ENCODE results near the gene EMID1. TPM values are rescaled to one million over a fixed set of nuclear protein-coding genes. Genes with fewer than 3 reads are reported as not detected.
"Not testable (repeated sequence)": the region's sequence is repeated elsewhere in the genome, so short reads cannot be mapped to it uniquely, and the experiment has no call there.

EMID1 gene
- total RNA-seq, 1 experiment from 2014 or later, result not detected

DNA sequence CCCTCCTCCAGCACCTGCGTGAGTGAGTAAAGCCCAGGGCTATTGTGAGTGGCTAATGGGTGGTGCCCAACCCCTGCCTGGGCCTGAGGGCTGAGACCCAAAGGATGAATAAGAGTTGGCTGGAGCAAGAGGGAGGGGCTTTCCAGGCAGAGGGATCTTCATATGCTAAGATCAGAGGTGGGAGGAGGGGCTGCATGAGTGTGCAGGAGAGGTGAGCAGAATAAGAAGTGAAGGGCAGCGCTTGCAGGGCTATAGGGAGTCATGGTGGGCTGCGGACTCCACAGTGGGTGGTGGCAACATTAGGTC lies 3.9 kb downstream of the EMID1 start:
- DNase-seq (ENCODE audit: low read depth), result no peak

DNA sequence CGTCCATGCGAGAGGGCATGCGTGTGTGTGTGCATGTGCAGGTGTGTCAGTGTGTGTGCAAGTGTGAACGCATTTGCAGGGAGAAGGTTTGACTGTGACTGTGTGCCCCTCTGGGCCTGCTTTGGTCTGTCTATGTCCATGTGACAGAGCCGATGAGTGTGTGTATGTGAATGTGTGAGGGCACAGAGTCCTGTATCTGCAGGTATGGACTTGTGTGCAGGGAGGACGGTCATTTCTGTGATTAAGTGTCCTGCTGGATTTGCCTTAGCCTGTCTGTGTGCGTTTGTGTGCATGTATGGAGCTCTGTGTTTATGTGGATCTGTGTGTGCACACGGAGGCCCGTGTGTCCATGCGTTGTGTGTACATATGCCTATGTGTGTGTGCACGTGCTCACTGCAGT lies 5.4 kb downstream of the EMID1 start:
- DNase-seq (ENCODE audit: low read depth), result no peak

DNA sequence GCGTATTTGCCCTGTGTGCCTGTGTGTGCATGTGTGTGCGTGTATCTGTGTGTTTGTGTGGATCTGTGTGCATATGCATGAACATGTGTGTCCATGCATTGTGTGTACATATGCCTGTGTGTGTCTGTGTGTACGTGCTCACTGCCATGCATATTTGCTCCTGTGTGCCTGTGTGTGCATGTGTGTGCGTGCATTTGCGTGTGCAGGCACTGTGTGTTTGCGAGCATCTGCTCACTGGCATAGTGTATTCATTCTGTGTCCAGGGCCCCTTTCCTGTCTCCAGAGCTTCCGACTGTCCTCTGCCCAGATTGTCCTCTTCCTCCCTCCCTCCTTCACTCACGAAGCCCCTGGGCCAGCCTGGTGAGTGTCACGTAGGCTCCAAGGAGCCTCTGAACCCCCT lies 5.8 kb downstream of the EMID1 start:
- DNase-seq (ENCODE audit: low read depth), result no peak

DNA sequence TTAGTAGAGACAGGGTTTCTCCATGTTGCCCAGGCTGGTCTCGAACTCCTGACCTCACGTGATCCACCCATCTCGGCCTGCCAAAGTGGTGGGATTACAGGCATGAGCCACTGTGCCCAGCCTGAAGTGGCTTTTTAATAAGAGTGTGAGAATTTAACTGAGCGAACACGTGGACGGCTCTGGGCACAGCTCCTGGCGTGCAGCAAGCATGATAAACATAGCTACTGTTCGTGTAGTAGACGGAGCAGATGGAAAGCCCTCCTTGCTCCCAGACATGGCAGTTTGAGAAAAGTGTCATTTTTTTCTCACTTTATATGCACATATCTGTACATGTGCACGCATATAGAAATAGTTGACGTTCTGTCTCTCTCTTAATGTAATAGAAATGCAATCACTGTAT lies 7.0 kb downstream of the EMID1 start:
- DNase-seq (ENCODE audit: low read depth), result no peak

DNA sequence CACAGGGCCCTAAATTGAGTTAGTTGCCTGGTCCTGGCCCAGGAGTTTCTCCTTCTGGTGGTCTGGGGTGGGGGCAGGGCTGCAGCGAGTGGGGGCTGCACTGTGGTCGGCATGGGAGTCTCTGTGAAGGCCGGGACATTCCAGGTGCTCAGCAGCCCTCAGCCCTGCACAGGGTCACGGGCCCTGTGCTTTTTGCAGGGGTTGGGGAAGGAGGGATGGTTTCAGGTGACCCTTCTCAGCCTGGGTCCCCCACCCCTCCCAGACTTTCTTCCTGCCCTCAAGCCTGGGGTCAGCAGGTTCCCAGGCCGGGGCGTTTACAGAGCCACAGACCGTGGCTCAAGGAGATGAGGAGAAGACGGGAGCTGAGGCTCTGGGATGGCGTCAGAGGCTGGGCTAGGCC lies 7.8 kb downstream of the EMID1 start:
- no peak for DNase-seq (ENCODE audit: low read depth)

DNA sequence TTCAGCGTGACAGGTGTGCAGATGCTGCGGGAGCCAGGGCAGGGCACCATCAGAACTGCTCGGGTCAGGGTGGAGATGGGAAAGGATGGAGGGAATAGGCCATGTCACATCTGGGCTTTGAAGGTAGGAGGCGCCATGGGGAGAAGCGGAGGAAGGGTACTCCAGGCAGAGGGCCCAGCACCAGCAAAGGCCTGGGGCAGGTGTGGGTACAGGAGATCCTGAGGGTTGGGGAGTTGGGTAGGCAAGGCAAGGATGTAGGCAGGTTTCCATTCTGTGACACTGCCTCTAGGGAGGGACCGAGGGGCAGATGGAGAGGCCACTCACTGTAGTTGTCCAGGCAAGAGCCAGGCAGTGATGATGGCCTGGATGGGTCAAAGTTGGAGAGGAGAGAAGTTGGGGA lies 8.5 kb downstream of the EMID1 start:
- no peak for DNase-seq (ENCODE audit: low read depth)

DNA sequence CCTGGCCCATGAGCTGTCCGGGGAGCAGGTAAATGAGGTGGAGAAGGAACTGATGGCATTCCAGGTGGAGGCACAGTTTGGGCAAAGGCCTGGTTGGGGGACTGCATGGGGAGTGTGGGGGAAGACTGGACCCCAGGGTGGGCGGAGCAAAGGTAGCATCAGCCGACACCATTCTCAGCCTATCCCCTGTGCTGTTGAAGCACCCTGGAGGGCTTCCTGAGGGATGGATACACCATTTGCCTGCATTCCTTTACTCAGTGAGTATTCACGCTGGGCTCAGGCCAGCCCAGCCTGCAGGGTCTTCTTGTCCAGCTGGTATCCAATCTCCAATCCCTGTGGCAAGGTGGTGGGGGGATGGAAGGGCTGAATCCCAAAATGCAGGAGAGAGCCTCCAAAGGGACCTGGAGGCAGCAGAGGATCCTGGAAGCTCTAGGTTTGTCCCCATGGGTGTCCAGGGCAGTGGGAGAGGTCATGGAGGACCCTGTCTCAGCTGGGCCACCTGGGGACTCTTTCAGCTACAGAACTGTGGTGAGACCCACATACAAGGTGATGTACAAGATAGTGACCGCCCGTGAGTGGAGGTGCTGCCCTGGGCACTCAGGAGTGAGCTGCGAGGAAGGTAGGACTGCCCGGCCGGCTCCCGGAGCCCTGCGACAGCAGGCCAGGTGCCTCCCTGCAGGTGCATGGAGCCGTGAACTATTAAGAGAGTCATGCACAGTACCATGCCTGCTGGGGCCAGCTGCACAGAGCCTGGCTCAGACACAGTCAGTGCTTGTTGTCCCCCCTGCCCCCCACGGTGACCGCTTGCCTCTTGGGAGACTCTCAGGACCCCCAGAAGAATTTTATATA lies 9.5 kb downstream of the EMID1 start:
- no peak for DNase-seq (ENCODE audit: low read depth)

DNA sequence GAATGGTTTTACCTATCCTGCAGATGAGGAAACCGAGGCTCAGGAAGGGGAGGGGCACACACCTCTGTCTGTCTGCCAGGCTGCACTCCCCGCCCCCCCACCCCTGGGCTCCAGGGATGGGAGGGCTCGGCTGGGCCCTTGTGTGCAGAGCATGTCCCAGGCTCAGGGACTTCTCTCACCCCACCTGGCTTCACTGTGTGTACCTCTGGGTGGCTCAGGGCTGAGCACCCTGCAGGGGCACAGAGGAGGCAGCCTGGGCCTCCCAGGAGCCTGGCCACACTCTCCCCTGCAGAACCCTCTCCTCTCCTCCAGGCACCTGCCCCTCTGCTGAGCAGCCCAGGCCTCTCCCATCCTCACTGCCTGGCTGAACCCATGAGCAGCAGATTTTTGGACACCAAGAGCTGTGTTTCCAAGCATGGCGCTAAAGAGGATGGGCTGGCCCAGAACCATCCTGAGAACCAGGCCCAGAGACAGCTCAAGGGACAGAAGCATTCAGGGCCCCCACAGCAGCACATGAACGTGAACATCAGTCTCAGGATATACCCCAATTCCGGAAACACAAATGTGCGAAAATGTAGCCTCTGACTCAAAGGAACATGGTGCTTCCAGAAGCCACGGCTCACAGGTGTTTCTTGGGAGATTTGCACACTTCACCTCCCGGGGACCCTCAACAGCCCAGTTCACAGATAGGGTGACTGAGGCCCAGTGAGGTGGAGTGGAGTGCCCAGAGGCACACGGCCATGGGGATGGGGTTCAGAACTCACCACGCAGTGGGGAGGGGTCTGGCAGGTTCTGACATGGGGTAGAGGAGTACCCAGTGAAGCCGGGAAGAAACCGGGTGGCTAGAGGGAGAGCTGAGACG lies 10.5 kb downstream of the EMID1 start:
- DNase-seq (ENCODE audit: low read depth), result no peak

DNA sequence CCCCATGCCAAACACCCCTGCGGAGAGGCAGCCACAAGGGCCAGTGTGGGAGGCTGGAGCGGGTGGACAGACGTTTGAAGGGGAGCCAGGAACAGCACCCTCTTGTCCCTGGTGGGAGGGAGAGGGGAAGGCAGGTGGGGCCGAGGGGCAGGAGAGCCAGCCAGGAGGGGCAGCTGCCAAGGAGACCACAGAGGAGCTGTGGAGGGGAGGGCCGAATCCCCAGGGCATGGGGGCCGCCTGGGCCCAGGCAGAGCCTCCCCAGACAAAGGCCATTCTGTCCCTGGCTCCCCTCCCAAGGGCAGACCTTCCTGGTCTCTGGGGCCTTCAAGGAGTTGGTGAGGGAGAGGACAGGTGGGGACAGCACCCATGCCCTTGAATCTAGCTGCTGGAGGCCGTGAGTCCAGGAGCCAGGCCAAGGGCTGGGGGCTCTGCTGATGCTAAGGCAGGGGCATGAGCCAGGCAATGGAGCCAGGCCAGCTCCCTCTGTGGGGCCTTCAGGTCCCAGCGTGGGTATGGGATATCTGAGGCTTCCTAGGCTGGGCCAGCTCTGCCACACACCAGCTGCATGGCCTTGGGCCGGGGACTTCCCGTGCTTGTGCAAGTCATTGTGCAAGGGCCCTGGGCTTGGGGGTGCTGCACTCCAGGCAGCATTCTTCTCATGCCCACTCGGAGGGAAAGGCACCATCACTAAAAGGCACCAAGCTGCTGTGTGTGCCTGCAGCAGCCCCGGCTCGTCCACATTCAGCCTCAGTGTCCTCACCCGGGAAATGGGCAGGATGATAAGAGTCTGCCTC lies 11.4 kb downstream of the EMID1 start:
- DNase-seq (ENCODE audit: low read depth), result no peak

DNA sequence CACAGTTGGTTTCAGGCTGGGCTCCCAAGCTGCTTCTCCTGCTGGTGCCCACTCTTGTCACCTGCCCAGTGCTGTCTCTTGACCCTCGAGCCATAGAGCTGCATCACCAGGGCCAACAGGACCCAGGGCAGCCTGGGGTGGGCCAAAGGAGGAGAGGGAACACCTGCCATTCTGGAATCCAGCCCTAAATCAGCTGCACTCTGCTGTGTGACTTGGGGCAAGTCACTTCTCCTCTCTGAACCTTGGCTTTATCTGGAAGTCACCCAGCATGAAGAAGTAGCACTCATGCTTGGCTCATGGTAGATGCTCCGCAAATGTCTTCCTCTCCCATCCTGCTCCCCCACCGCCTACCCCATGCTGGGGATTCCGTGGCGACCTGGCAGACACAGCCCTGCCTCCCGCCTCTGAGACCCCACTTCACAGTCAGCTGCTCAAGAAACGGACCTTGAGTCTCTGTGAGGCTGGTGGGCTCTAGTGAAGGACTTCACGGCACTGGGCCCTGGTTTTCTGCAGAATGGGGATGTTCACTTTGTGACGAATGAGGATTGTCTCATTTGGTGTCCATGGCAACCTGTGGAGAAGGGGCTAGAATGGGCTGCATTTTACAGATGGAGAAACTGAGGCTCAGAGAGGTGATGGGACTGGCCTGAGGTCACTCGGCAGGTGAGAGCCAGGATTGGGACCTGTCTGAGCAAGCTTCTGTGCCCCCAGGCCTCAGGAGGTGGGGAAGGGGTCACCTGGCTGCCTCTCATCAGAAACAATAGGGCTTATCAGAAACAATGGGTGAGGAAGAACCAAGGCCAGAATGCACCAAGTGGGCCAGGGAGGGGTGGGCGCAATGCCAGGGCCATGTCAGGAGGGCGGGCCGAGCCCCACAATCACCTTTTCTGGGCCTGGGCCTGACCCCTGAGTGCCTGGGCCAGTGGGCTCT lies 12.4 kb downstream of the EMID1 start:
- DNase-seq (ENCODE audit: low read depth), result no peak

DNA sequence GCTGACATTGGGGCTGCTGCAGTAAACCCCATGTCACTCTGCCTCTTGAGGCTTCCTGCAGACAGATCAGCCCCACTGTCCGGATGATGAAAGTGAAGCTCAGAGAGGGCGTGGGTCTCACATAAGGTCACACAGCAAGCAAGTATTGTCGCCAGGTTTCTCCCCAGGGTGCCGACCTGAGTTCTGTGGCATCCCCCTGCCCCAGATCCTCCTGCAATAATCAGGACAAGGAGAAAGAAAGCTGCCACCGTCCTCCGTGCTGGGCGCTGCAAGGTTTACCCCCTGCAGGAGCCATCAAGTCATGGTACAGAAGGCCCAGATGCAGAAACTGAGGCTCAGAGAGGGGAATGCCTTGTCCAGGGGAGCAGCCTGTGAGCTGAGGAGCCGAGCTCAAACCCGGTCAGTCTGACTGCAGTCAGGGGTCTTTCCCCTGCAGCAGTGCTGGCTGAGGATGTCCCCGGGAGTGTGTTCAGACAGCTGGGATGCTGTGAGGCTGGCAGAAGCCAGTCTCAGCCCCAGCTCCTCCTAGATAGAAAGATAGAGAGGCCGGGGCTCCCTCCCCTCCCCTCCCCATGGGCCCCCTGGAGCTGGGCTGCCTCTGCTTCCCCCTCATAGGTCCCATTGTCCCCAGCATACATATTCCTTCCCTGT lies 13.2 kb downstream of the EMID1 start:
- DNase-seq (ENCODE audit: low read depth), result no peak

DNA sequence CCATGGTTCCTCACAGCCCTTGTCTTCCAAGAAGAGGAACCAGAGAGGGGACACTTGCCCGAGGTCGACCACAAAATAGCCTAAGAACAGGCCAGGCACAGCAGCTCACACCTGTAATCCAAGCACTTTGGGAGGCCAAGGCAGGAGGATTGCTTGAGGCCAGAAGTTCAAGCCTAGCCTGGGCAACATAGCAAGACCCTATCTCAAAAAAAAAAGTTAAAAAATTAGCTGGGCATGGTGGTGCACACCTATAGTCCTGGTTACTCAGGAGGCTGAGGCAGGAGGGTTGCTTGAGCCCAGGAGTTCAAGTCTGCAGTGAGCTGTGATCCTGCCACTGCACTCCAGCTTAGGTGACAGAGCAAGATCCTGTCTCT lies 13.7 kb downstream of the EMID1 start:
- not testable (repeated sequence) for DNase-seq (ENCODE audit: low read depth)

DNA sequence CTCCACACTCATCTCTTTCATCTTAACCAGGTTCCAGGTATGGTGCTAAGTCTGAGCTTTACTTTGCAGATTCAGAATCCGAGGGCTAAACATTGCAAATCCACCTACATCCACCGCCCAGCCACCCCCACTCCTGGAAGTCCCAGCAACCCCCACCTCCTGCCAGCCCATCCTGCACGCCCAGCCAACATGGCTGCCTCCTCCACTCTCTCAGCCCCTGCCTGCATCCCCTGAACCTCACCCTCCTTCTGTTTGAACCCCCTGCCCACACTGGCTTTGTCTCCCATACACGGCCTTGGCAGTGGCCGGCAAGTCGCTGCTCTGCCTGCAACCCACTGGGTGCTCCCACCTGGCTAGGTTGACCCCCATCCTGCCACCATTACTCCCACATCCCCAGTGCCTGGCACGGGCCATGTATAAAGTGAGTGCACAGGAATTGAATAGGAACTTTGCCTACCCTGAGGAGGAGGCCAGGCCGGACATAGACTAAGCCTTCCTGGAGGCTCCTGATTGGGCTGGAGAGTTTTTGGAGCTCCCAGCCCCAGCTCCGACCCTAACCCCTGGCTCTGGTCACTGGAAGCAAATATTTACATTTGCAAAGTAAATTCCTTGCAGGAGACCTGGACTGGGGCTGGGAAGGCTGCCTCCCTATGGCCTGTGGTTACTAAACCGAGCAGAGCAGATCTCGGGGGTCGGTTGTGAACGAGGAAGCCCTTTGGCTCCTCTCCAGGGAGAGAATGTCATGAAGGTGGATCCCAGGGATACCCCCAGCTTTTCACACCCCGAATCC lies 14.4 kb downstream of the EMID1 start:
- no peak for DNase-seq (ENCODE audit: low read depth)

DNA sequence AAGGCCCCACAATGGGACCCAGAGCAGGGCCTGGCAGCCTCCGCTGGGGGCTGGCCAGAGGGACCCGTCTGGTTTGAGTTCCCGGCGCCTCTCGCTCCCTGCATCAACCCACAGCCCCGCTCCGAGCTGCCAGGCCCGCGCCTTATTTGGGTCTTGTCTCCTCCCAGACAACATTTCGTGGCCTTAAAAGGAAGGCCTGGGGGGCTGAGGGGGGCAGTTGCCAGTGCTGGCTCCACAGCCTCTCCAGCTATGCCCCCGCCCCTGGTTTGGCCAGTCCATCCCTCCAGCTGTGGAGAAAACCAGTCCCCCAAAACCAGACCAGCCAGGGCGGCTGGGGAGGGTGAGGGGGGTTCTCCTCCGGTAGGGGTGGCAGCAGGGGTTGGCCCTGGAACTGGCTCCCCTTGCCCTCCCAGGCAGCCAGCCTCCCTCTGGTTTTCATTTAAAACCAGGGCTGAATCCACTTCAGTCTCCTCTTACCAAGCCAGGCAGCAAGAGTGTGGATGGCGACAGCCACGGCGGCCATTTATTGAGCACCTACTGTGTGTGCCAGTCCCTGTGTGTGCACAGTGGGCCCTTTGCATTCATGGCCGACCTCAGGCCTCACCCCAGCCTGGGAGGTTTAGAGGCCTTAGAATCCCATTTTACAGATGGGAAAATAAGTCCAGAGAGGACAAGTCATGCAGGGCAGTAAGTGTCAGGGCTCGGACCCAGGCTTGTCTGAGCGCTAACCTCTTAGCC lies 18.6 kb downstream of the EMID1 start:
- DNase-seq (ENCODE audit: low read depth), result no peak

DNA sequence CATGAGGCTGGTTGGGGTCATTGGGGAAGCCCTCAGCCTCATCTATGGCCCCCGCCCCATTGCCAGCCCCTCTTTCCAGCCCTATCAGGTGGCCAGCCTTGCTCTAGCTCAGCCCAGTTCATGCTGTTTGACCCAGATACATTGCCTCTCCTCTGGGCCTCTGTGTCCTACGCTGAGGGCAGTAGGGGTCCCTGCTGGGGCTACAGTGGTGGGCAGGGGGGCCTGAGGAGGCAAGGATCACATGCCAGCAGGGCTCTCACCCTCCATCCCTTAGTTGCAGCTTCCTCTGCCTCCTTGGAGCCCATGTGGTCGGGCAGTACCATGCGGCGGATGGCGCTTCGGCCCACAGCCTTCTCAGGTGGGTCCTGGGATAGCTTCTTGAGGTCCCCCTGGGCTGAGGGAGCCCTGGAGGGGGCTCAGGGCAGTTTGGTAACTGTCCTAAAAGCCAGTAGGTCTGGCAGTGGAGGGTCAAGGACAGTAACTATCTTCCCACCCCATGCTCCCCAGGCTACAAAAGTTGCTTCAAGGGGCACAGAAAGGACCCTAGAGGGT lies 19.2 kb downstream of the EMID1 start:
- DNase-seq (ENCODE audit: low read depth), result no peak

DNA sequence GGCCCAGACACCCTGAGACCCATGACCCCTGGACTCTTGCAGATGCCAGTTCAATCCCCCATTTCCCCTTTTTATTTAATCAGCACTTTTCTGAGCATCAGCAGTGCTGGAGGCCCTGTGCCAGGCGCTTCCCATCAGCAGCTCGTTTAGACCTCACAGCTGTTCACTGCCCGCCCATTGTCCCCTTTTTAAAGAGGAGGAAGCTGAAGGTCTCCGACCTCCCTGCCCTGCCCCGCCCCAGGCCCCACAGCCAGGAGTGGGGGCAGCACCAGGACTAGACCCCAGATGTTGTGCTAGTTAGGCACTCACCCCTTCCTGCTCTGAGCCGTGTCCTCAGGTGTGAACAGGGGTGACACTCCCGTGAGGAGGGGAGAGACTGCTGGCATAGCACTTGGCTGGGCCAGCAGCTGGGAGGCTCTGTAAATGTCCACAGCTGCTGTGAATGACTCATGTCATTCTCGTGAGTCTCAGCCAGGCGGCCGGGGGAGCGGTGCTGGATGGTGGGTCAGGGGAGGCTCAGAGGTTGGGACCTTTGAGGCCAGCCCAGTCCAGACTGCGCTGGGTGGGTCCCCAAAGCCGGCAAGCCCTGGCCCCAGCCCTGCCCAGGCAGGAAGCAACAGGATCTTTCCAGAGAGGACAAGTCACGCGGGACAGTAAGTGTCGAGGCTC lies 19.9 kb downstream of the EMID1 start:
- DNase-seq (ENCODE audit: low read depth), result peak; percentile 14

DNA sequence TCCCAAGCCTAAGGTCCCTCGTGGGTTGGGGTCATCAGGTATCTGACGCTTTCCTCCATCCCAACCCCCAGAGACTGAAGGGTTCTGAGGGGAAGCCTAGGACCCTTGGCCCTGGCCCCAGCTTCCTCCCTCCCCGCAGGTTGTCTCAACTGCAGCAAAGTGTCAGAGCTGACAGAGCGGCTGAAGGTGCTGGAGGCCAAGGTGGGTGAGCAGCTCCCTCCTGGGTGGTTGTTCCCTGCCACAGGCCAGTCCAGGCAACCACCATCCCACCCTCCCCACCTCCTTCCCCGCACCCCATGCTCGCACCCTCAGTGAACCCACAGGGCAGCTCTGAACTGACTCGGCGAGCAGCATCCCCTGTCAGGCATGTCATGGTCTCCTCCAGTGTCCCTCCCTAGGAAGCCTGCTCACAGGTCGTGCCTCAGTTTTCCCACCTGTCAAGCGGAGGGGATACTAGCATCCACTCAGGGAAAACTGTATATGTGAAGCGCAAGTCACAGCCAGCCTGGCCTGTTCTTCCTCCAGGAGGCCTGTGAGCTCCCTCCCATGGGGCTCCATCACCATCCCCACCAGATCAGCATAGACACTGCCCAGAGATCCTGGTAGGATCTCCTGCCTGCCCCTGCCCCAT lies 20.8 kb downstream of the EMID1 start:
- DNase-seq (ENCODE audit: low read depth), result no peak
